Endodermal cell (in vitro differentiated cells): Measurements from ENCODE around the gene ACO2. TPM values are rescaled to one million over a fixed set of nuclear protein-coding genes. Genes with fewer than 3 reads are reported as not detected.

Experiments used
- DNase-seq: peaks from one replicate; pipeline ENCODE4 v3.0.0-alpha.2; 2017
- H3K27ac ChIP-seq: 2 replicates; pipeline ENCODE4 v1.5.1; 2013; ENCODE audit warnings: mild to moderate bottlenecking, low read depth, low read length, moderate library complexity
- H3K27me3 ChIP-seq: 2 replicates; pipeline ENCODE4 v1.6.1; 2013; ENCODE audit warnings: mild to moderate bottlenecking, low read length, moderate library complexity; ENCODE audit not compliant: insufficient read depth, control insufficient read depth, poor library complexity, severe bottlenecking
- H3K36me3 ChIP-seq: 2 replicates; pipeline ENCODE4 v1.7.0; 2013; ENCODE audit warnings: mild to moderate bottlenecking, low read length, moderate library complexity; ENCODE audit not compliant: control insufficient read depth, insufficient read depth
- H3K4me1 ChIP-seq: one replicate; pipeline ENCODE4 v1.7.0; 2013; ENCODE audit warnings: low read length; ENCODE audit not compliant: control insufficient read depth, insufficient read depth
- H3K4me3 ChIP-seq: 2 replicates; pipeline ENCODE4 v1.5.1; 2013; ENCODE audit warnings: mild to moderate bottlenecking, low read length, moderate library complexity
- H3K9ac ChIP-seq: 2 replicates; pipeline ENCODE4 v1.6.1; 2013; ENCODE audit warnings: mild to moderate bottlenecking, low read length, moderate library complexity; ENCODE audit not compliant: poor library complexity, severe bottlenecking; ENCODE audit errors: extremely low read depth
- H3K9me3 ChIP-seq: 2 replicates; pipeline ENCODE4 v1.6.1; 2013; ENCODE audit warnings: mild to moderate bottlenecking, low read length, moderate library complexity; ENCODE audit not compliant: control insufficient read depth
- H3K27ac Mint-ChIP-seq: 2 replicates; pipeline ENCODE4 v1.8.0; 2020; ENCODE audit warnings: mixed read lengths
- H3K27me3 Mint-ChIP-seq: 2 replicates; pipeline ENCODE4 v1.8.0; 2021; ENCODE audit warnings: mild to moderate bottlenecking, mixed read lengths; ENCODE audit not compliant: insufficient read depth
- H3K36me3 Mint-ChIP-seq: 2 replicates; pipeline ENCODE4 v1.8.0; 2020; ENCODE audit warnings: low read depth, mixed read lengths
- H3K4me1 Mint-ChIP-seq: 2 replicates; pipeline ENCODE4 v1.8.0; 2020; ENCODE audit warnings: mixed read lengths
- H3K4me3 Mint-ChIP-seq: 2 replicates; pipeline ENCODE4 v1.8.0; 2020; ENCODE audit warnings: mild to moderate bottlenecking, moderate library complexity, mixed read lengths
- H3K9me3 Mint-ChIP-seq: 2 replicates; pipeline ENCODE4 v1.8.0; 2020; ENCODE audit warnings: mild to moderate bottlenecking, mixed read lengths
- CTCF ChIP-seq: fragments of 200-600 bp; sonication (generic); conservative IDR thresholded peaks from 2 replicates; pipeline ENCODE4 v1.5.0; 2021; ENCODE audit warnings: antibody characterized with exemption, mild to moderate bottlenecking
- WGBS, 2 experiments: methylation state at CpG; one replicate each; pipeline versions ENCODE4 v1.1.5 to v1.1.7; 2013; ENCODE audit warnings: missing lambda C conversion rate in 2 of 2, mixed read lengths in 1 of 2; ENCODE audit not compliant: insufficient coverage in 1 of 2, insufficient read length in 1 of 2; 5-methylcytosine and 5-hydroxymethylcytosine counted together
- total RNA-seq, 2 donors: library from RNA; stranded (reverse); fragmentation: NEBNext Ultra II Directional in 1 of 2; extraction: Animal tissue kit (Norgen Biotek cat#: 25700) in 1 of 2; gene quantifications; 2 replicates in 1 of 2; 3 replicates in 1 of 2; pipeline ENCODE4 v1.2.1, GENCODE V29; 2021

Gene ACO2
- total RNA-seq, 2 donors from 2014 or later, result 69.0 to 82.3 TPM

GRCh38 chr22:41542224-41542623 lies 73.3 kb downstream of the ACO2 start:
- peaks cover 6% of the 10 kb centered on the region for H3K27me3 Mint-ChIP-seq

GRCh38 chr22:41543854-41544670 lies 75.1 kb downstream of the ACO2 start, which contains the start of gene POLR3H:
Gene POLR3H, minus strand, starts transcription at chr22:41544470. Its CDS starts 369 bp downstream, at chr22:41544101.
- peaks cover 25% of the 10 kb centered on the region for H3K4me1 Mint-ChIP-seq
- peaks cover 10% of the 10 kb centered on the region for H3K36me3 ChIP-seq
- H3K9me3 Mint-ChIP-seq, result no peaks in the 10 kb centered on the region
- peak within 1 kb of the TSS; percentile 96 for H3K27ac Mint-ChIP-seq
- peaks cover 6% of the 10 kb centered on the region for H3K27me3 Mint-ChIP-seq
- H3K36me3 Mint-ChIP-seq, result peaks cover 15% of the 10 kb centered on the region
- peak; percentile 99 for DNase-seq
- peak; percentile 60 for TF ChIP-seq CTCF
- peak within 1 kb of the TSS; percentile 71 for H3K9ac ChIP-seq
- H3K4me3 ChIP-seq, result peak within 1 kb of the TSS; percentile 86
- H3K27me3 ChIP-seq, result no peaks in the 10 kb centered on the region
- H3K9me3 ChIP-seq, result no peaks in the 10 kb centered on the region
- WGBS, 2 experiments, result 1% methylated on average over 25 to 80 of the region's 80 CpGs
- no peaks in the 10 kb centered on the region for H3K4me1 ChIP-seq
- H3K4me3 Mint-ChIP-seq, result peak within 1 kb of the TSS; percentile 88
- peak within 1 kb of the TSS; percentile 79 for H3K27ac ChIP-seq

More at GRCh38 chr22:41542224-41542623, 73.3 kb downstream of the ACO2 start:
- H3K36me3 ChIP-seq, result peaks cover 14% of the 10 kb centered on the region
- Mint-ChIP-seq H3K9me3 (no peaks in the 10 kb centered on the region), H3K27ac (no peak overlapping the region), H3K36me3 (peaks cover 22% of the 10 kb centered on the region), H3K4me3 (peak overlapping the region; percentile 88), H3K4me1 (peaks cover 25% of the 10 kb centered on the region)
- H3K9ac ChIP-seq, result no peak overlapping the region
- WGBS, 2 experiments, result 93 to 100% methylated on average over 1 to 4 of the region's 4 CpGs
- no peak overlapping the region for H3K27ac ChIP-seq
- no peak for TF ChIP-seq CTCF
- H3K27me3 ChIP-seq, result no peaks in the 10 kb centered on the region
- no peaks in the 10 kb centered on the region for H3K9me3 ChIP-seq
- H3K4me3 ChIP-seq, result no peak overlapping the region
- no peak for DNase-seq
- no peaks in the 10 kb centered on the region for H3K4me1 ChIP-seq

- peak overlapping the region; percentile 56 for H3K4me3 ChIP-seq
- no peak for TF ChIP-seq CTCF
- H3K9me3 ChIP-seq, result no peaks in the 10 kb centered on the region
- peaks cover 29% of the 10 kb centered on the region for H3K4me1 Mint-ChIP-seq
- DNase-seq, result no peak
- peak overlapping the region; percentile 82 for H3K27ac Mint-ChIP-seq
- H3K27ac ChIP-seq, result peak overlapping the region; percentile 45
- peak overlapping the region; percentile 88 for H3K4me3 Mint-ChIP-seq
- H3K36me3 ChIP-seq, result peaks cover 5% of the 10 kb centered on the region
- H3K4me1 ChIP-seq, result no peaks in the 10 kb centered on the region
- no peaks in the 10 kb centered on the region for H3K27me3 ChIP-seq
- WGBS, 2 experiments, result 51 to 54% methylated on average over 15 to 19 of the region's 21 CpGs
- H3K9me3 Mint-ChIP-seq, result no peaks in the 10 kb centered on the region
- peaks cover 8% of the 10 kb centered on the region for H3K36me3 Mint-ChIP-seq
- peaks cover 6% of the 10 kb centered on the region for H3K27me3 Mint-ChIP-seq
- no peak overlapping the region for H3K9ac ChIP-seq
These were observed 76.0 kb downstream of the ACO2 start for GRCh38 chr22:41544671-41545476.
